ENCODE results near the gene FCMR. TPM values are rescaled to one million over a fixed set of nuclear protein-coding genes. Genes with fewer than 3 reads are reported as not detected.

FCMR gene
- total RNA-seq, 4 donors from 2014 or later, result 1.2 to 5.2 (median 3.0) TPM

- Histone ChIP-seq H3K27me3 (no peaks in the 10 kb centered on the region), H3K4me3 (replicated peaks in 1 of 3) (no peak overlapping the region), H3K9me3 (no peaks in the 10 kb centered on the region), H3K27ac (no peak overlapping the region), H3K4me1 (peaks cover 0 to 21% of the 10 kb centered on the region in 2 donors), H3K36me3 (no peaks in the 10 kb centered on the region)
- 70 to 73% methylated on average over 5 of the region's 5 CpGs for WGBS, 2 donors
- no peak for DNase-seq
- TF ChIP-seq CTCF (IDR thresholded peaks at IDR 0.05), result no peak
- no peak for TF ChIP-seq POLR2A (IDR thresholded peaks at IDR 0.05)
- intact Hi-C loops (cut with DNase I), result loop anchor here (10.0 kb wide), 1 partner anchor 95 kb away; no protein-coding TSS in a partner anchor
These were observed 22.0 kb downstream of the FCMR start for GRCh38 chr1:206899717-206900116.

GRCh38 chr1:206898915-206899431 lies 22.8 kb downstream of the FCMR start:
- DNase-seq, result no peak
- TF ChIP-seq POLR2A (IDR thresholded peaks at IDR 0.05) (no peak), CTCF (IDR thresholded peaks at IDR 0.05) (no peak)
- intact Hi-C loops (cut with DNase I), result no loop called here
- no peak overlapping the region for H3K27ac ChIP-seq
- H3K9me3 ChIP-seq, result no peaks in the 10 kb centered on the region
- no peaks in the 10 kb centered on the region for H3K36me3 ChIP-seq
- H3K4me1 ChIP-seq, result peaks cover 0 to 21% of the 10 kb centered on the region in 2 donors
- WGBS, 2 donors, result 89% methylated on average over 13 of the region's 13 CpGs
- no peak overlapping the region for H3K4me3 ChIP-seq (replicated peaks in 1 of 3)
- H3K27me3 ChIP-seq, result no peaks in the 10 kb centered on the region

- Histone ChIP-seq H3K27ac (no peak overlapping the region), H3K4me1 (peaks cover 0 to 21% of the 10 kb centered on the region in 2 donors), H3K27me3 (no peaks in the 10 kb centered on the region), H3K9me3 (no peaks in the 10 kb centered on the region), H3K36me3 (no peaks in the 10 kb centered on the region), H3K4me3 (replicated peaks in 1 of 3) (no peak overlapping the region)
- intact Hi-C loops (cut with DNase I), result no loop called here
- no peak for TF ChIP-seq CTCF (IDR thresholded peaks at IDR 0.05)
- no peak for TF ChIP-seq POLR2A (IDR thresholded peaks at IDR 0.05)
- WGBS, 2 donors, result 69 to 70% methylated on average over 11 of the region's 11 CpGs
- no peak for DNase-seq
These were observed 23.4 kb downstream of the FCMR start for GRCh38 chr1:206898089-206898914.

GRCh38 chr1:206897175-206897574 lies 24.6 kb downstream of the FCMR start, which contains the start of gene IL24:
Gene IL24, plus strand, starts transcription at chr1:206897443. Its CDS starts 390 bp downstream, at chr1:206897833.
- no peak for DNase-seq
- intact Hi-C loops (cut with DNase I), result no loop called here
- WGBS, 2 donors, result 66 to 78% methylated on average over 4 of the region's 4 CpGs
- Histone ChIP-seq H3K4me1 (peaks cover 0 to 21% of the 10 kb centered on the region in 2 donors), H3K27ac (no peak within 1 kb of the TSS), H3K27me3 (no peaks in the 10 kb centered on the region), H3K9me3 (no peaks in the 10 kb centered on the region), H3K4me3 (replicated peaks in 1 of 3) (no peak within 1 kb of the TSS), H3K36me3 (no peaks in the 10 kb centered on the region)
- TF ChIP-seq CTCF (IDR thresholded peaks at IDR 0.05) (no peak), POLR2A (IDR thresholded peaks at IDR 0.05) (no peak)

- no peak overlapping the region for H3K4me3 ChIP-seq (replicated peaks in 1 of 3)
- H3K36me3 ChIP-seq, result no peaks in the 10 kb centered on the region
- peaks cover 0 to 21% of the 10 kb centered on the region in 2 donors for H3K4me1 ChIP-seq
- 84 to 88% methylated on average over 3 of the region's 3 CpGs for WGBS, 2 donors
- H3K27ac ChIP-seq, result no peak overlapping the region
- DNase-seq, result no peak
- no peaks in the 10 kb centered on the region for H3K27me3 ChIP-seq
- intact Hi-C loops (cut with DNase I), result no loop called here
- H3K9me3 ChIP-seq, result no peaks in the 10 kb centered on the region
- TF ChIP-seq POLR2A (IDR thresholded peaks at IDR 0.05), result no peak
- no peak for TF ChIP-seq CTCF (IDR thresholded peaks at IDR 0.05)
These were observed 25.5 kb downstream of the FCMR start for GRCh38 chr1:206896261-206896660.

Data from thyroid gland (tissue), 4 donors.